A673 (cell line): ENCODE measurements around the gene NSD1.

Source experiments
- EZH2 ChIP-seq: fragments of 200-600 bp; sonication (generic); IDR thresholded peaks from 2 replicates; pipeline ENCODE4 v1.6.1; 2017; ENCODE audit warnings: borderline replicate concordance, low read depth, mild to moderate bottlenecking, mixed read lengths, antibody characterized with exemption, low read length; ENCODE audit not compliant: poor library complexity, severe bottlenecking
- TF ChIP-seq, protein P1 (sequence below): fragments of 300-800, 200-600 bp; sonication (generic); conservative IDR thresholded peaks from 2 replicates; pipeline ENCODE4 v1.5.1; 2017; ENCODE audit warnings: low read depth, mild to moderate bottlenecking, antibody characterized with exemption, low read length, moderate library complexity, mixed read lengths

GRCh38 chr5:177094224-177095087 is 39.1 kb upstream of the NSD1 start:
- TF ChIP-seq, protein P1, sequence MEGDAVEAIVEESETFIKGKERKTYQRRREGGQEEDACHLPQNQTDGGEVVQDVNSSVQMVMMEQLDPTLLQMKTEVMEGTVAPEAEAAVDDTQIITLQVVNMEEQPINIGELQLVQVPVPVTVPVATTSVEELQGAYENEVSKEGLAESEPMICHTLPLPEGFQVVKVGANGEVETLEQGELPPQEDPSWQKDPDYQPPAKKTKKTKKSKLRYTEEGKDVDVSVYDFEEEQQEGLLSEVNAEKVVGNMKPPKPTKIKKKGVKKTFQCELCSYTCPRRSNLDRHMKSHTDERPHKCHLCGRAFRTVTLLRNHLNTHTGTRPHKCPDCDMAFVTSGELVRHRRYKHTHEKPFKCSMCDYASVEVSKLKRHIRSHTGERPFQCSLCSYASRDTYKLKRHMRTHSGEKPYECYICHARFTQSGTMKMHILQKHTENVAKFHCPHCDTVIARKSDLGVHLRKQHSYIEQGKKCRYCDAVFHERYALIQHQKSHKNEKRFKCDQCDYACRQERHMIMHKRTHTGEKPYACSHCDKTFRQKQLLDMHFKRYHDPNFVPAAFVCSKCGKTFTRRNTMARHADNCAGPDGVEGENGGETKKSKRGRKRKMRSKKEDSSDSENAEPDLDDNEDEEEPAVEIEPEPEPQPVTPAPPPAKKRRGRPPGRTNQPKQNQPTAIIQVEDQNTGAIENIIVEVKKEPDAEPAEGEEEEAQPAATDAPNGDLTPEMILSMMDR, result no peak
- no peak for TF ChIP-seq EZH2
